NCI-H146 treated with DMSO at 0.1 percent for 48 hours (cell line): Measurements from ENCODE around the gene MNX1.

Experiments used
- DNase-seq: peaks from one replicate; lab custom pipeline; 2025; ENCODE audit not compliant: unreplicated experiment; lab: John Stamatoyannopoulos, UW

MNX1 gene

DNA sequence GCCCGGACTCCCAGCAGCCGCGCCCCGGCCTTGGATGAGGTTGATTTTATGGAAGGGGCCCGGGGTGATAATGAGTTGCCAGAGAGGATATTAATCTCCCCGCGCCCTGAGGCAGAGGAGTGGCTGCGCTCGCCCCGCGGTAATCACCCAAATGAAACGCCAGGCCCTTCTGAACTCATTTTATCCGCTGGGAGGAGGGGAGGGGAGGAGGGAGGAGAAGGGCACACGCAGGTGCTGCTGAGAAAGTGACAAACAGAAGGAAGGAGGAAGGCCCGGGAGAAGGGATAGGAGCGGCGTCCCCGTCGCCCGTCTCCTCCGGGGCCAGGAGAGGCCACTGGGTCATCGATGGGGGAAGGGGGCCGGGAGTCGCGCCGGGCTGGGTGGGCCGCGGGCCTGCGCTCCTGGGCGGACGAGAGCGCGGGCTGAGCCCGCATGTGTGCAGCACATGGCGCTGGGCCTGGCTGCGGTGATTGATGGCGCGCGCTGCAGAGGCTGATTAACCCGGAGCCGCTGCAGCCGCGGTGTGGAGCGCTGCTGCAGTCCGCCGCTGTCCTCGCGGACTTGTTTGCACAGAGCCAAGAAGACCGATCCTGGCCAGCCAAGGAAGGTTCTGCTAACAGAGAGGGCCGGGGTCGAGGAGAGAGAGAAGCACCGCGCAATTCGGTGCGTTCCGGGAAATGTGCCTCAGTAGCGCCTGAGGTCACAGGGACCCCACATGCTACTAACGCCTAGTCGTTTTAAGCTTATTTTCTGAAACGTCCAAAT is 6.5 kb downstream of the MNX1 start:
- no peak for DNase-seq

DNA sequence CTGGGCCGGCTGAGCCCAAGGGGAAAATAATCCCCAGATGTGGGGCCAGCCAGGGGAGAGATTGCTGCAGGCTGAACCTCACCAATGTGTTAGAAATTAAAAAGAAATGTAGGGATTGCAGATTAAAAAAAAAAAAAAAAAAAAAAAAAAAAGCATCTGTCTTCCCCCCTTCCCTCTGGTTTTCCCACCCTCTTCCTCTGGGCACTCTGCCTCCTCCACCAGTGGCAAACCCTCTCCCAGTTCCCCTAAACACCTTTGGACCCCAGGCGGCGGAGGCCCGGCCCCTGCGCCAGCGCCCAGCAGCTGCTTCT is 7.1 kb downstream of the MNX1 start:
- no peak for DNase-seq

DNA sequence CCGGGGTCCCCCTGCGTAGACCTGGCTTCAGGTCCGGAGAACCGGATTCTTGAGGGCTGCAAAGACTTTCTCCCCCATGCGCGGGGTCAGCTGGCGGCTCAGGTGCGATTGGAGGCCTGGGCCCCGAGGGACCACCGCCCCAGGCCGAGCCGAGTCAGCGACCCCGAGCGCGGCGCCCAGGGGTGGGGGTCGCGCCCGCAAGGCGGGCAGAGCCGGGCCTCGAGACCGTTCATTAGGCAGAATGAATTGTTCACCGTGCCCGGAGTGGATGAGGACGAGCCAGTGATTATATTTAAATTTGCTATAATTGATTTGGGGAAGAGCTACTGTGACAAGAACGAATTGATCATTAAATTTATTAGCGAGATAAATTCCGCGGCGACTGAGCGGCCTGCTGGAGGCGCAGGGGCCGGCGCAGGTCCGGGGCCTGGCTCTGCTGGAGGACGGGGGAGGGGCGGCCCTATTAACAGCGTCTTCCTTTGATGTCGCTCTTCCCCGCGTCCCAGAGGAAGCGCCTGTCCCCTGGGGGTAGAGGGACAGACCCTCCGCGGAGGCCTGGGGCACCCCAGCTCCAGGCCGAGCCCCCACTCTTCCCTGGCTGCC is 7.5 kb downstream of the MNX1 start:
- no peak for DNase-seq

DNA sequence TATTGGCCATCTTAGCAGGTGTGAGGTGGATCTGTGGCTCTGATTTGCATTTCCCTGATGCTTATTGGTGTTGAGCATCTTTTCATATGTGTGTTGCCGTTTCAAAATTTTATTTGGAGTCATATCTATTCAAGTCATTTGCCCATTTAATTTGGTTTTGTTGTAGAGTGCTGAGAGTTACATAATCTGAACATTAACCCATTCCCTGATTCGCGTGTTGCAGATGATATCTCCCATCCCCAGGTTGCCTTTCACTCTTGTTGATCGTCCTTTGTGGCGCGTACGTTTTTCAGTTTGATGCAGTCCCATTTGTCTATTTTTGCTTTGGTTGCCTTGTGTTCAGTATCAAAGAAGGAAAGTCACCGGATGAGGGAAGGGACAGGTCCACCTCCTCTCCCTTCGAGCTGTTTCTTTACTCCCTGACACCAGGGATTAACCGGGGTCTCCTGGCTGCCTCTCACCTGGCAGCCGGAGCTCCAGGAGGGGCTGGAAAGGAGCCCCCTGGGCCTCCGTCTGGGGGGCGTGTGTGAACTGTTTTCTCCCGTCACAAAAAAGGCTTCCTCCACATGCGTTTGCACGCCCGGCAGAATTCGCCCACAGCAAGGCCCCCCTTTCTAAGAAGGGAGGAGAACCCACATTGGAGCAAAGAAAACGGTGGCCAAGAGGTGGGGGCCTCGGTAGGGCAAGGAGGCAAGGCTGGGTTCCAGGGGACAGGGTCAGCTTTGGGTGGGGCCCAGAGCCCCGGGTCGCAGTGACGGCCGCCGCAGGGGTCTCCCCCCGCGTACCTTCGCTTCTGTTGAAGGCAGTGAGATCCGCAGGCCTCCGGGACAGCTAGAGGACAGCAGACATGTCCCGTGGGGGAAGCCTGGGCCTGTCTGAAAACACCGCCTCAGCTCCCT is 8.3 kb downstream of the MNX1 start:
- DNase-seq = no peak

DNA sequence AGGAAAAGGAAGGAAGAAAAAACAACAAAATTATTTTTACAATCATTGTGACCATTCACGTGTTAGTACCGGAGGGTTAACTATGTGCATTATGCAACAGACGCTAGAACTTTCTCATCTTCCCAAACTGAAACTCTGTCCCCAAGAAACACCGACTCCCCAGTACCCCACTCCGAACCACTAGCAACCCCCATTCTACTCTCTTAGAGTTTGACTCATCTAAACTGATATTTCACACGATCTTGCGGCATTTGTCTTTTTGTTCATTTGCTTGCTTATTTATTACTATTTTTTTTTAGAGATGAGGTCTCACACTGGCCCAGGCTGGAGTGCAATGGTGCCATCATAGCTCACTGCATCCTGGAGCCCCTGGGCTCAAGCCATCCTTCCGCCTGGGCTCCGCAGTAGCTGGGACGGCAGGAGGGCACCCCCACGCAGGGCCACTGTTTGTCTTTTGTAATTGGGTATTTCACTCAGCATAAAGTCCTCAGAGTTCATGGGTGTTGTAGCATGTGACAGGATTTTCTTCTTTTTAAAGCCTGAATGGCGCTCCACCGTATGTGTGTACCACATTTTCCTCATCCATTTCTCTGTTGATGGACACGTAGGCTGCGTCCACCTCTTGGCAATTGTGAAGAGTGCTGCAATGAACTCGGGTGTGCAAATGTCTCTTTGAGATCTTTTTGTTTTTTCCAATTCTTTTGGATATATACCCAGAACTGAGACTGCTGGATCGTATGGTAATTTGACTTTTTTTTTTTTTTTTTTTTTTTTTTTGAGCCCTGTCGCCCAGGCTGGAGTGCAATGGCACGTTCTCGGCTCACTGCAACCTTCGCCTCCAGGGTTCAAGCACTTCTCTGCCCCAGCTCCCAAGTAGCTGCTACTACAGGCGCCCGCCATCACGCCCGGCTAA is 9.5 kb downstream of the MNX1 start:
- no peak for DNase-seq

DNA sequence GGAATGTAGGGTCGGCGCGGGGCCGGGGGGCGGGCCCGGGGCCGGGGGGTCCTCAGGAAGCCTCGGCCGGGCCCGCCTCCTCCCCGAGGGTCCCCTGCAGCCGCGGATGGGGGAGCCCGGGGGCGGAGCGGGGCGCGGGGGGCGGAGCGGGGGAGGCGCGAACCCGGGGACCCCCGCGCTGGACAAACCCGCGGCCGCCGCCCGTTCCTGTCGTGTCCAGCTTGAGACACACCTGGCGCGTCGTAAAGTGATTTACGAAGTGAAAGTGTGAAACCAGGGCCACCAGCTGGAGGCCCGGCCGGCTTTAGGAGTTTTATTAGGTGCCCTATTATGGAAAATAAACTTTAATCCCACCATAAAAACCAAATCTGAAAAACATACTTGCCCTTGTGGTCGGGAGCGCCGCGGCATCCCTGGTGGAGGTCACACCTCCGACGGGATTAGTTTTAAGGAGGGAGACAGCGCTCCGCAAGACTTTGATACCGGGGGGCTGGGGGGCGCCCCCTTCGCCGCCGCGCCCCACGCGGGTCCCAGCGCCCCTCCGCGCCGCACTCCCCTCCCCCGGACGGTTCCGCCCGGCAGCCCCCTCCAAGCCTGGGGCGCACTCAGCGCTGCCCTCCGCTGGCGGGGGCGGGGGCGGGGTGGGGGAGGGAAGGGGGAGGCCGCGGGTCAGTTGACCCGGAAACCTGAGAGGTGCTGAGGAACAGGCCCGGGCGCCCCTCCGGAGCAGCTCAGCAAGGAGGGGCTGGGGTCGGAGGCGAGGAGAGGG is 10.3 kb downstream of the MNX1 start:
- no peak for DNase-seq

DNA sequence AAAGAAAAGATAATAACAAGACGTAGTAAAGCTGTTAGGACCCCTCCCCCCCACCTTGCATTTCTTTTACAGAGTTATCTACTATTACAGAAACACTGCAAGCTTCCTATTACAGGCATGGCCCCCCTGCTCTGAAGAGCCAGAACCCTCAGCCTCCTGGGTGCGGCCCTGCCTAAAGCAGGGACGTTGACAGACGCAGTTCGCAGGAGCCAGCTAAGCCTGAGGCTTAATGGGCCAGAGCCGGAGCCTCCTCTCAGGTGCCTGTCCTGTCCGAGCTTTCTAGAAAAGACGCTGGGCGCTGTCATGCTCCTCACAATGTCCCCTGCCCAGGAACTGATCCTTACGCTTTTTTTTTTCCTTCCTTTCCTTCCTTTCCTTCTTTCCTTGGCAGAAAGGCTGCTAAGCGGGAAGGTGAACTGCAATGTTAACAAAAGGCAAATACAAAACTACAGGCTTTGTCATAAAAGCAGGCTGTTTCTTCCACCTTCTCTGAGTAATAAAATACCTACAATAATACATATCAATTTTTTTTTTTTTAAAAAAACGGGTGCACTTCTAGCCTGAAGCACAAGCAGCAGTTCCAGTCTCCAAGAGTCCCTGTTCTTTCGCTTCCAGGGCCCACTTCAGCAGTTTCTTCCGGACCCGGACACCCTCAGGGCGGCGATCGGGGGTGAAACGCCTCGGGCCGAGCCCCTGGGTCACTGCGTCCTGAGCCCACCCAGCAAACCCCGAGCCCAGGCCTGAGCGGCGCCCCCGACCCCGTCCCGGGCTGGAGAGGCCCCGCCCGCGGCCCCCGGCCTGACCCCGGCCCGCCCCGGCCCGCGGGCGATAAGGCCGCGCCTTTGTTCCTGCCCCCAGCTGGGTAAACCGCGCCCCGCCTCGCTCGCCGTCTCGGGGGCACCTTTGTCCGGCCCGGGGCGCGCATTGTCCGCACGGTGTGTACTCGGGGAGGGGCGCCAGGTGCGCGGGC is 11.2 kb downstream of the MNX1 start:
- DNase-seq = no peak

DNA sequence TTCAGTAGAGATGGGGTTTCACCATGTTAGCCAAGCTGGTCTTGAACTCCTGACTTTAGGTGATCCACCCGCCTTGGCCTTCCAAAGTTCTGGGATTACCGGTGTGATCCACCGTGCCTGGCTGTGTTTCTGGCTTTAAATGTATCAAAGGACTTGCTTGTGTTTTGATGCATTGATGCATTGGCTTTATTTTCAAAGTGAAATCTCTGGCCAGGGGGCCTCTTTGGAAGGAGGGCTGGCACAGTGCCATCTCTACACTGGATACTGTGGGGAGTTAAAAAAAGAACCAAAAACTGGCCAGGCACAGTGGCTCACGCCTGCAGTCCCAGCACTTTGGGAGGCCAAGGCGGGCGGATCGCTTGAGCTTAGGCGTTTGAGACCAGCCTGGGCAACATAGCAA is 16.0 kb downstream of the MNX1 start:
- DNase-seq = no peak

DNA sequence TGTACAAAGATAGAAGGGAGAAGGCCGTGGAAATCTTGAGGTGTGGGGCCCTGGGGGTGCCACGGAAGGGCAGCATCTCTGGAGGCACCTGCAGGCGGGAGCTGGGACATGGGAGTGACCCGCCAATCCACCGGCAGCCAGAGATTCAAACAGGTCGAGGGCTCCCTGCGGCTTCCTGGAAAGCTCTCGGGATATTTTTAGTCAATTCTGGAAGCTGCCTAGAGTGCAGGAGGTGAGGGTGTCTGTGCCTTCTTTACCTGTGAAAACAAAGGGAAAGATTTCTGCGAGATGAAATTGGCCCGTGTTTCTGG is 16.6 kb downstream of the MNX1 start:
- DNase-seq = no peak

DNA sequence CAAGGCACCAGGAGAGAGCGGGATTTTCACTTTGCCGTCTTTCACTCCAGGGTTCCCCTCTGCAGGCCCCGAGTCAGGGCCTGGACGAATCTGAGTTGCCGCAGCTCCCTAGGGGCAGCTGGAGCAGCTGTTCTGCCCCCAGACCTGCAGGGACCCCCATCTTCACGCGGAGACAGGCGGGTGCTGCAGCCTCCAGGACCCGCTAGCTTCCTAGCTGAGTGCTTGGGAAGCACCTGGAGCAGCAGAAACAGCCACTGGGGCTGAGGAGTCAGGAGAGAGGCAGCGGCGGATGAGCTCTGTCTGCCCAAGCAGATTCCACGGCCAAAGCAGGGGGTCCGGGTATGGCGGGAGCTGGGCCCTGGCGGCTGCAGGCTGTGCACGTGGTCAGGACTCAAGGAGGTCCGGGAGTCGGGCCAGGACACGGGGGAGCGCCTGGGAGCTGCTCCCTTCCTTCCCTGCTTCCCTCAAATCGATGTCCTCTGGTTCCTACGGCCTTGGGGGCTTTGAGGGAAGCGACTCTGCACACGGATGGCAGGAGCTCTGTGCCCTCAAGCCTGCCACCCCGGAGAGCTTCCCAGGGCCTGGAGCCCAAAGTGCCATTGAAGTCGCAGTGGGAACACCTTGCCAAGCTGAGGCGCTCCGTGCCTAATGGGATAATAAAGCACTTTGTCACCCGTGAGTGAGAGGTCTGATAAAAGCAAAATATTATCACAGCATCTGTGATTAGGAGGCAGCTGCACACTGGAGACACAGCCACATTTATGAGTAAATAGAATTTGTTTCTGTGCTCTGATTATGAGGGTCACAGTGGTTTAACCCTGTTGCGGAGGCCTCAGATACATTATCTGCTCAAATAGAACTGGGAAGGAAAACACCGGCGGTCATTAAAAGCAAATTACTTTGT is 17.2 kb downstream of the MNX1 start:
- peak; percentile 23 for DNase-seq

DNA sequence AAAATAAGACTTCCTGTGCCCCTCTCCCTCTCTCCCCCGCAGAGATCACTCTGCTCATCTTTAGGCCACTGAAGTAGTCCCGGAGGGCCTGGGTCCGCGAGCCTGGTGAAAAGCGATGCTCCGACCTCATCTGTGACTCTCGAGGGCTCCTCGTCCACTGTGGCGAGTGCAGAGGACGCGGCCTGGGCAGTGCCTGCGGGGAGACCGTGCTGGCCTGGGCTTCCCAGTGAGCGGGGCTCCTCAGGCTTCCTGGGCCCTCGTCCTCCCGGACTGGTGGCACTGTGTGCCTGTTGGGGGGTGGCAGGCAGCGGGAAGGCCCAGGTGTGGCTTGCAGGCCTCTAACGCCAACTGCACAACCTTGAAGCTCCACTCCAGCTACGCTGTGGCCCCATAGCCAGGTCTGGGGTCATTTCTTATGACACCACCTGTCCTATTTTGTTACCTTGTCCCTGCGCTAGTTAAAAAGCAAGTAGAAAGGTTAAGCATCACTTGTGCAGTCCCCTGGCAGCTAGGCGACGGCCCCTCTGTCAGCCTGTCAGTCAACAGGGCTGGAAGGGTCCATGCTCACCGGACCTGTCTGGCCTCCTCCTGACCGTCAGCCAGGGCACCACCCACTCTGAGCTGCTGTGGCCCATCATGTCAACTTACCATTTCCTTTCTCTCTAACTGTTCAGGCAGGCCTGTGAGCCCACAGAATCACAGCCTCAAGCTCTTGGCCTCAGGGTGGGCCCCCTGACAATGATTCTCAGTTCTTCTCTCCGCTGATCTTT is 20.5 kb downstream of the MNX1 start:
- DNase-seq = no peak

DNA sequence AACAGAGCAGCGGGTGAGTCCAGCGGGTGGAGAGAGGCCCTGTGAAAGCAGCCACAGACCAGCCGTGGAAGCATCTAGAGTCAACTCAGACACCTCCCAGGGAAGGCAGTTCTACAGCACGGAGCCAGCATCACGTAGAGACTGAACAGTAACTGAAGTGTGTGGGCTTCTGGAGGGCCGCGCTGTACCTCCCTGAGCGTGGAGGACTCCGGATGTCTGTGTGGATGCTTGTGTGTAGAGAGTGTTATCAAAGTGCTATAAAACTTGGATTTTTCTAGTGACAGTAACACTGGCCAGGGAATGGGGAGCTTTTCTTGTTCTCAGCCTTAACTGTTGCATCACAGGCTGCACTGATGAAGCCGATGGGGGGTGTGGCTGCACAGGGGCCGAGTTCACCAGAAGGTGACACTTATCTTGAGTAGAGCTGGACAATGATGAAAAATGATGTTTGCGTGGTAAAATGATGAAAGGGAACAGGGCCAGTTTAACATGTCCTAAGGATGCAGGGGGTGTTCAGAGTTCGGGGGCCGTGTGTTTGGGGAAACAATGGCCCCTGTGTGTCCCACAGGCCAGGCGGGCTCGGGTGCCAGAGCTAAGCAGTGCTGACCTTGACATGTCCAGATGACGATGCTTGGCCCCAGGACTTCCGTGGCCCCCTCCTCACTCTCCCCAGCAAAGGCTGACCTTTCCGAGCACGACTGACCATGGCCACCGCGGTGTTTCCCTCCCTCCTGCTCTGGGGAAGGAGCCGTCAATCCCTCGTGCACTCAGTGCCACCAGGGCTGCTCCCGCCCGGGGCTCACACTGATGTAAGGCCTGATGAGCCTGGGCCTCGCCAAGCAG is 21.9 kb downstream of the MNX1 start:
- no peak for DNase-seq

DNA sequence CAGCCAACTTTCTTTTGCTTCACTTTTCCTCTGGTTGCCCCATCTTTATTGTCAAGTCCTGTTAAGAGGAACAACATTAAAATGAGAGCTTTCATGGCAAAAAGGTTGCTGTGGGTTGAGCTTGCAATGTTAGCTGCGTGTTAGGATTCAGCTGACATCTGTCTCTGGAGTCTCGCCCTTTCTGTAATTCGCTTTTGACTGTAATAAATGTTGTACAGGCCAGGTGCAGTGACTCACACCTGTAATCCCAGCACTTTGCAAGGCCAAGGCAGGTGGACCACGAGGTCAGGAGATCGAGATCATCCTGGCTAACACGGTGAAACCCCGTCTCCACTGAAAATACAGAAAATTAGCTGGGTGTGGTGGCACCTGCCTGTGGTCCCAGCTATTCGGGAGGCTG is 24.1 kb downstream of the MNX1 start:
- DNase-seq = no peak

DNA sequence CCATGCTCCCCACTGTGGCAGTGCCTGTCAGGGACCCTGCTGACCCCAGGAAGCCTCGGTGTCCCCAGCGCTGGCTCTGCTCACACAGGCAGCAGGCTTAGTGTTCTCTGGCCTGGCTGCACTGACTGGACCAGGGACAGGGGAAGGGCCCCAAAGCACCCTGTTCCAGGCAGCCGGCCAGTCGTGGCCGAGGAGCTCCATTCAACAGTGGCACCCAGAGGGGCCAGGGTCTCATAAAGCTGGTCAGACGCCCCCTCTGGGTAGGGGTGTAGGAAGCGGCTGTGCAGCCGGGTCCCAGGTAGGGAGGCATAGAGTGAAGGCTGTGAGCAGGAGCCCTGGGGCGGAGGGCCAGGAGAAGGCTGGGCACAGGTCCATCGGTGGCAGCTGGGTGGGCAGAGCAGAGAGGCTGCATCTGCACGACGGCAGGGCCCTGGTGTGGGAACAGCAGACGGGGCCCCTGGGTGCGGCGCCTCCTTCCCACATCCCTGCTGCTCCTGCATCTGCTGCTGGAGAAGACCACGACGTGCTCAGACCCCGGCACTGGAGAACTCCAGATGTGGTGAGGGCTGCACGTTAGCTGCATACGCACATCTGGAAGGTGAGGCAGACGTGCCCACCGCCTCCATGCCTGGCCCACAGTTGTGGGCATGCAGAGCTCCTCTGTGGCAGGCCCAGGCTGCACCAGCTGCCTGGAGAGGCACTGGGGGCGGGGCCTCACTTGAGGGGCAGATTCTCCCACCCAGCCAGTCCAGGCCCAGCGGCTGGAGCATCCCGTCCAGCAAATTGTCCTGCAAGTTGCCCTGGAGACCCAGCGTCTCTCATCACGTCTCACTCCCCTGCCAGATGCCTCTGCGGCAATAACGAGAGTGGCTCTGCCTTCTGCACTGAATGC is 25.1 kb downstream of the MNX1 start:
- DNase-seq = no peak

DNA sequence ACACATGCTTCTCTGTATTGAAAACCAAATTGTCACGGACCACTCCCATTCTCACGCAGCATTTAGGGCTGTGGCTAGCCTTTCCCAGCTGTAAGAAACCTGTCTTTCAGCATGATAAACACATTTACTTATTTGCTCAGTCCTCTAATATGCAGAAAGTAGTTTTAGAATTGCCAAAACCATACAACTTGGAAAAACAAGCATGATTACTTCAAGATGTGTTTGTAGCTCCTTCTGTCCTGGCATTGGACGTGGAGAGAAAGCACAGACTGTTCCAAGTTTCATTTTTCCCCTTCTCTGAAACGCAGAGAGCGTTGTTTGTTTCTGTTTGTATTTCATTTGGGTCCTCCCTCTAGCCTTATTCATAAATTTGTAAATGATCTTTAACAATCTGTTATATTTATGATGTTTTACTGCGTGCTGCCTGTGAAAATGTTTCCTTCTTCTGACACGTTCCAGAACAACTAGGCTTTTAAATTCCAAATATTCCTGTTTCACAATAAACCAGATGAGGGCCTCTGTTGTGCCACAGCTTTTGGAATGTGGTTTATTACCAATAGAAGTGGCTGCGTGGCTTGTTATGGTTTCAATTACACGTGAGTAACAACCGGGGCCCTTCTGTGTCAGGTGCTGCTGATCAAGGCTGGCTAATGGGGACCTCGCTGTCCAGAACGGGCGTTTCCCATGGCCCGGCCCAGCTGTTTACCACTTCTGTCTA is 26.1 kb downstream of the MNX1 start:
- DNase-seq = no peak
